GM18867 (cell line): ENCODE results near the gene SCN7A.
A peak's percentile ranks its signal among the peaks of the same experiment; 100 is the strongest.

Experiments
- ATAC-seq: cut with Tn5 transposase; IDR thresholded peaks from one replicate; pipeline ENCODE4 v1.9.1; 2021; ENCODE audit warnings: mild to moderate bottlenecking, moderate library complexity; ENCODE audit not compliant: unreplicated experiment

SCN7A gene

GRCh38 chr2:166494140-166494624, at the start of gene SCN7A:
SCN7A (minus strand) TSS chr2:166494249; CDS start chr2:166477696, 16,553 bp downstream.
- ATAC-seq = no peak

GRCh38 chr2:166539340-166540162, 45.5 kb upstream of the SCN7A start:
- ATAC-seq = peak; percentile 99

GRCh38 chr2:166536111-166536510, 42.1 kb upstream of the SCN7A start:
- no peak for ATAC-seq

- ATAC-seq = no peak
Observed at GRCh38 chr2:166521155-166521554, 27.1 kb upstream of the SCN7A start.

GRCh38 chr2:166520604-166521003, 26.6 kb upstream of the SCN7A start:
- ATAC-seq = no peak

- ATAC-seq = no peak
Observed at GRCh38 chr2:166519391-166519962, 25.4 kb upstream of the SCN7A start.

- ATAC-seq = no peak
Observed at GRCh38 chr2:166518634-166519390, 24.8 kb upstream of the SCN7A start.

GRCh38 chr2:166517533-166518061, 23.5 kb upstream of the SCN7A start:
- no peak for ATAC-seq

GRCh38 chr2:166516712-166517303, 22.8 kb upstream of the SCN7A start:
- no peak for ATAC-seq

GRCh38 chr2:166513952-166514351, 19.9 kb upstream of the SCN7A start:
- ATAC-seq = no peak

GRCh38 chr2:166499281-166499680, 5.2 kb upstream of the SCN7A start:
- ATAC-seq = no peak

GRCh38 chr2:166491461-166491860, 2.6 kb downstream of the SCN7A start:
- no peak for ATAC-seq

GRCh38 chr2:166487171-166487570, 6.9 kb downstream of the SCN7A start:
- no peak for ATAC-seq

GRCh38 chr2:166485558-166486178, 8.4 kb downstream of the SCN7A start:
- ATAC-seq = no peak

- no peak for ATAC-seq
Observed at GRCh38 chr2:166472332-166472731, 21.7 kb downstream of the SCN7A start.

GRCh38 chr2:166468124-166469024, 25.7 kb downstream of the SCN7A start:
- ATAC-seq = peak; percentile 53

GRCh38 chr2:166464187-166464586, 29.9 kb downstream of the SCN7A start:
- no peak for ATAC-seq

- no peak for ATAC-seq
Observed at GRCh38 chr2:166463640-166464039, 30.4 kb downstream of the SCN7A start.

- ATAC-seq = no peak
Observed at GRCh38 chr2:166458674-166459073, 35.4 kb downstream of the SCN7A start.
